KMS-11 (cell line): ENCODE results near the gene NUP188.
"Not testable (repeated sequence)": the region's sequence is repeated elsewhere in the genome, so short reads cannot be mapped to it uniquely, and the experiment has no call there.

ENCODE experiments used
- H2AFZ ChIP-seq: fragments of 200-600 bp; sonication (generic); 2 replicates; pipeline ENCODE4 v1.6.1; 2016; ENCODE audit warnings: antibody characterized with exemption, mixed run types, low read depth
- H3K27ac ChIP-seq: fragments of 200-600 bp; sonication (generic); 2 replicates; pipeline ENCODE4 v1.6.1; 2016; ENCODE audit warnings: mild to moderate bottlenecking, mixed run types
- H3K27me3 ChIP-seq: fragments of 200-600 bp; sonication (generic); 2 replicates; pipeline ENCODE4 v1.6.1; 2017; ENCODE audit warnings: mild to moderate bottlenecking, low read depth, mixed run types, moderate library complexity; ENCODE audit not compliant: insufficient read depth
- H3K36me3 ChIP-seq: fragments of 200-600 bp; sonication (generic); 2 replicates; pipeline ENCODE4 v1.6.1; 2017; ENCODE audit warnings: mild to moderate bottlenecking, mixed run types; ENCODE audit not compliant: insufficient read depth
- H3K4me1 ChIP-seq: fragments of 200-600 bp; sonication (generic); 2 replicates; pipeline ENCODE4 v1.6.1; 2016; ENCODE audit warnings: mild to moderate bottlenecking, low read depth, mixed run types; ENCODE audit not compliant: poor library complexity, severe bottlenecking
- H3K4me2 ChIP-seq: fragments of 200-600 bp; sonication (generic); 2 replicates; pipeline ENCODE4 v1.7.0; 2016; ENCODE audit warnings: mild to moderate bottlenecking, mixed run types
- H3K4me3 ChIP-seq: fragments of 200-600 bp; sonication (generic); IDR thresholded peaks from 2 replicates; pipeline ENCODE4 v1.6.1; 2017; ENCODE audit warnings: low read depth, low read length, mixed read lengths; ENCODE audit not compliant: insufficient read depth
- H3K79me2 ChIP-seq: fragments of 200-600 bp; sonication (generic); 2 replicates; pipeline ENCODE4 v1.6.1; 2016; ENCODE audit warnings: low read depth, mixed run types; ENCODE audit not compliant: insufficient read depth
- H3K9ac ChIP-seq: fragments of 200-600 bp; sonication (generic); 2 replicates; pipeline ENCODE4 v1.6.1; 2016; ENCODE audit warnings: mild to moderate bottlenecking, mixed run types
- H4K20me1 ChIP-seq: fragments of 200-600 bp; sonication (generic); 2 replicates; pipeline ENCODE4 v1.6.1; 2016; ENCODE audit warnings: mild to moderate bottlenecking, mixed run types; ENCODE audit not compliant: insufficient read depth
- TF ChIP-seq, protein P1 (sequence below): fragments of 200-600 bp; sonication (generic); conservative IDR thresholded peaks from 2 replicates; pipeline ENCODE4 v1.6.1; 2017; ENCODE audit warnings: low read depth, mild to moderate bottlenecking, antibody characterized with exemption, low read length, moderate library complexity, mixed read lengths

NUP188 gene

DNA sequence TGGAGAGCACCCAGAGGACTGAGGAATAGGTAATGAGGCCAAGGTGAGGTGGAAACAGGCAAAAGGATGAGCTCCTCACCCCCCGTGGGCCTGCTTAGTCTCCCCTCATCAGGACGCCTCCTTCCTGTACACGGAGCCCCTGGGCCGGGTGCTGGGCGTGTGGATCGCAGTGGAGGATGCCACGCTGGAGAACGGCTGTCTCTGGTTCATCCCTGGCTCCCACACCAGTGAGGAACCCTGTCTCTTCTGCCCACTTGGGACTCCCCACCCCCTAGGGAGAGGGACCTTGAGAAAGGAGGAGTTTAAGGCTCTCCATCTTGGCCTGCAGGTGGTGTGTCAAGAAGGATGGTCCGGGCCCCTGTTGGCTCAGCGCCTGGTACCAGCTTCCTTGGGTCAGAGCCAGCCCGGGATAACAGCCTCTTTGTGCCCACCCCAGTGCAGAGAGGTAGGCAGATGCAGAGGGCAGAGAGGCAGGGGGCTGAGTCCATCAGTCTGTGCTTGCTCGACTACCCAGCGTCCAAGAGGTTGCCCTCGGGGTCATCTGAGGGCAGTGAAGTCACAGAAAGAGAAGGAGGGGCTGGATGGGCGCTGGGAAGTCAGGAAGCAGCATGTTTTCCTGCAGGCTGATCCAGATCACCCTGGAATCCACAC is 7.1 kb upstream of the NUP188 start:
- H3K4me1 ChIP-seq = no peaks in the 10 kb centered on the region

GRCh38 chr9:128940946-128941755 is 6.3 kb upstream of the NUP188 start:
- Histone ChIP-seq H3K27me3 (no peaks in the 10 kb centered on the region), H3K4me1 (no peaks in the 10 kb centered on the region), H4K20me1 (no peaks in the 10 kb centered on the region), H2AFZ (no peak overlapping the region), H3K4me3 (no peak overlapping the region), H3K79me2 (no peaks in the 10 kb centered on the region), H3K4me2 (no peak overlapping the region), H3K9ac (no peak overlapping the region), H3K27ac (no peak overlapping the region), H3K36me3 (no peaks in the 10 kb centered on the region)
- TF ChIP-seq, protein P1, sequence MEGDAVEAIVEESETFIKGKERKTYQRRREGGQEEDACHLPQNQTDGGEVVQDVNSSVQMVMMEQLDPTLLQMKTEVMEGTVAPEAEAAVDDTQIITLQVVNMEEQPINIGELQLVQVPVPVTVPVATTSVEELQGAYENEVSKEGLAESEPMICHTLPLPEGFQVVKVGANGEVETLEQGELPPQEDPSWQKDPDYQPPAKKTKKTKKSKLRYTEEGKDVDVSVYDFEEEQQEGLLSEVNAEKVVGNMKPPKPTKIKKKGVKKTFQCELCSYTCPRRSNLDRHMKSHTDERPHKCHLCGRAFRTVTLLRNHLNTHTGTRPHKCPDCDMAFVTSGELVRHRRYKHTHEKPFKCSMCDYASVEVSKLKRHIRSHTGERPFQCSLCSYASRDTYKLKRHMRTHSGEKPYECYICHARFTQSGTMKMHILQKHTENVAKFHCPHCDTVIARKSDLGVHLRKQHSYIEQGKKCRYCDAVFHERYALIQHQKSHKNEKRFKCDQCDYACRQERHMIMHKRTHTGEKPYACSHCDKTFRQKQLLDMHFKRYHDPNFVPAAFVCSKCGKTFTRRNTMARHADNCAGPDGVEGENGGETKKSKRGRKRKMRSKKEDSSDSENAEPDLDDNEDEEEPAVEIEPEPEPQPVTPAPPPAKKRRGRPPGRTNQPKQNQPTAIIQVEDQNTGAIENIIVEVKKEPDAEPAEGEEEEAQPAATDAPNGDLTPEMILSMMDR = no peak

More for the DNA sequence above, 7.1 kb upstream of the NUP188 start:
- Histone ChIP-seq H3K79me2 (no peaks in the 10 kb centered on the region), H3K27ac (no peak overlapping the region), H3K4me3 (no peak overlapping the region), H3K4me2 (no peak overlapping the region), H3K36me3 (no peaks in the 10 kb centered on the region), H4K20me1 (no peaks in the 10 kb centered on the region), H3K27me3 (no peaks in the 10 kb centered on the region), H3K9ac (no peak overlapping the region), H2AFZ (no peak overlapping the region)
- TF ChIP-seq, protein P1 = no peak

DNA sequence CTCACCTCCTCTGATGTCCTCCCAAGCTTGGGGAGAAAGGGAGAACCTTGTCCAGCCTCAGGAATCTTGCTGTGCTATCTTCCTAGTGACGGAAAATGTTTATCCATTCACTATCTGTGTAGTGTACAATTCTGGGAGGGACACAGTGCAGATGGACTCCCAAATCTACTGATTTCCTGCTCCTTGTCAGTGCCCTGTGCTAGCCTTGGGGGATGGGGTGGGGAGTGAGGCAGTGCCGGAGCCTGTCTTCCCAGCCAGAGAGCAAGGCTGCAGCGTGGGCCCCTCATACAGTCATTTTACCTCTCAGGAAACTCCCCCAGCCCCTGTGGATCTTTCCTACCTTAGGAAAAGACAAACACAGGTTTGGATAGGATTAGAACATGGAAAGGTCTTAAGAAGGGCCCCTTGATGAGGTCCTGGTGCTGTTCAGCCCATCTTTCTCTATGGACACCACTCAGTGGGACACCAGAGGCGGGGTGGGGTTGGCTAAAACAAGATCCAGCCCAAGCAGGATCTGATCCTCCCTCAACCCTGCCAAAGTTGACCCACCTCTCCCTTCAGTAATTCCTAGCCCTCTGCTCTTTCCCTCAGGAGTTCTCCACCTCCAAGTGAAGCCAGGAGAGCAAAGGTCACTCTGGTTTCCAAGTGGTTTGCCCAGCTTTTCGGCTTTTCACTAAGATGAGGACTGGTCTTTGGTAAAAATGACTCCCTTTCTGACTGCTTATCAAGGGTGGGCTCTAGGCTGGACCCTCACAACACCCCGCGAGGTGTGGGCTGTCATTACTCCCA is 3.5 kb upstream of the NUP188 start:
- H2AFZ ChIP-seq = no peak overlapping the region
- H3K79me2 ChIP-seq = peaks cover 8% of the 10 kb centered on the region; the same call in 1 of the 2 replicates
- no peak overlapping the region for H3K27ac ChIP-seq
- no peak overlapping the region for H3K4me3 ChIP-seq
- no peaks in the 10 kb centered on the region for H3K36me3 ChIP-seq
- no peaks in the 10 kb centered on the region for H3K27me3 ChIP-seq
- peaks cover 11% of the 10 kb centered on the region for H3K4me1 ChIP-seq
- H4K20me1 ChIP-seq = no peaks in the 10 kb centered on the region
- H3K4me2 ChIP-seq = no peak overlapping the region
- H3K9ac ChIP-seq = no peak overlapping the region
- TF ChIP-seq, protein P1 = no peak

DNA sequence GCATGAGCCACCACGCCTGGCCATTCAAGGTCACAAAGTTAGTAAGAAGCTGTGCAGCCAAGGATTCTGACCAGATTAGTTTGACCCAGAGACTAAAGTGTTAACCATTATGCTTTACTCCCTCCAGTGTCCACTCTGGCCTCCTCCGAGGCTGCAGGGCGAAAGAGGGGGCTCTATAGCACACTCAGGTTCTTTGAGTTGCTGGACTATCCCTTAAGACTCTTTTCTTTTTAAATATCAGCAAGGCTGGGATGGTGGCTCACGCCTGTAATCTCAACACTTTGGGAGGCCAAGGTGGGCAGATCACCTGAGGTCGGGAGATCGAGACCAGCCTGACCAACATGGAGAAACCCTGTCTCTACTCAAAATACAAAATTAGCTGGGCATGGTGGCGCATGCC is 2.5 kb upstream of the NUP188 start:
- not testable (repeated sequence) for H2AFZ ChIP-seq, H3K36me3 ChIP-seq, H3K9ac ChIP-seq, H3K4me3 ChIP-seq, H3K27ac ChIP-seq, H3K27me3 ChIP-seq, H4K20me1 ChIP-seq, H3K4me2 ChIP-seq
- H3K4me1 ChIP-seq = peaks cover 13% of the 10 kb centered on the region
- peaks cover 12% of the 10 kb centered on the region; the same call in 1 of the 2 replicates for H3K79me2 ChIP-seq
